Vagina (tissue), 2 donors: Measurements from ENCODE around the gene GAS2L1. TPM values are rescaled to one million over a fixed set of nuclear protein-coding genes. Genes with fewer than 3 reads are reported as not detected.

Source experiments
- DNase-seq, 2 donors: peaks; one replicate each; pipeline ENCODE4 v3.0.0-alpha.2; 2017; ENCODE audit errors: extremely low spot score in 2 of 2
- H3K27ac ChIP-seq: fragments of 200-600 bp; sonication (generic); one replicate; pipeline ENCODE4 v1.5.1; 2019
- H3K27me3 ChIP-seq: fragments of 200-600 bp; sonication (generic); one replicate; pipeline ENCODE4 v1.5.1; 2019
- H3K36me3 ChIP-seq, 2 donors: fragments of 200-600 bp; sonication (generic); one replicate each; pipeline ENCODE4 v1.5.1; 2017 to 2019
- H3K4me1 ChIP-seq: fragments of 200-600 bp; sonication (generic); one replicate; pipeline ENCODE4 v1.5.1; 2019
- H3K4me3 ChIP-seq, 2 donors: fragments of 200-600 bp; sonication (generic); 1 replicate in 1 of 2; 2 replicates in 1 of 2; pipeline ENCODE4 v1.5.1; 2016 to 2019
- H3K9me3 ChIP-seq: fragments of 200-600 bp; sonication (generic); one replicate; pipeline ENCODE4 v1.5.1; 2019
- CTCF ChIP-seq, 3 experiments: fragments of 450-650 bp in 2 of 3; fragments of 200-600 bp in 1 of 3; sonication (generic) in 1 of 3; IDR thresholded peaks; one replicate each; pipeline ENCODE4 v1.5.1; 2017 to 2019; ENCODE audit warnings: antibody characterized with exemption in 3 of 3, mild to moderate bottlenecking in 2 of 3, moderate library complexity in 2 of 3
- POLR2A ChIP-seq, 2 donors: fragments of 450-650 bp; IDR thresholded peaks; one replicate each; pipeline ENCODE4 v1.6.1; 2017; ENCODE audit warnings: antibody characterized with exemption in 2 of 2, mild to moderate bottlenecking in 2 of 2, moderate library complexity in 2 of 2
- POLR2AphosphoS5 ChIP-seq, 2 donors: sonication (generic); formaldehyde crosslinking; IDR thresholded peaks; one replicate each; pipeline ENCODE4 v1.9.0; 2017; ENCODE audit warnings: antibody characterized with exemption in 2 of 2, mild to moderate bottlenecking in 2 of 2, low read depth in 1 of 2; ENCODE audit not compliant: insufficient read depth in 1 of 2
- intact Hi-C: fragments of 100-400 bp; cut with DNase I; formaldehyde crosslinking; loops from one replicate; pipeline ENCODE4 v1.15.1; 2023
- total RNA-seq: library from RNA; depleted of rRNA; stranded (reverse); fragments of >200 nt; gene quantifications from one replicate; pipeline ENCODE4 v1.2.3, GENCODE V29; 2016

Gene GAS2L1
- total RNA-seq, 1 donor from 2014 or later, result 17.4 TPM

GRCh38 chr22:29300467-29300806 is 6.0 kb upstream of the GAS2L1 start:
- TF ChIP-seq POLR2A (IDR thresholded peaks at IDR 0.05) (no peak), POLR2AphosphoS5 (IDR thresholded peaks at IDR 0.05; ENCODE audit: insufficient read depth in 1 of 2, low read depth in 1 of 2) (no peak), CTCF (IDR thresholded peaks at IDR 0.05) (no peak)
- H3K4me3 ChIP-seq, result no peak overlapping the region
- peaks cover 2 to 45% of the 10 kb centered on the region in 2 donors for H3K36me3 ChIP-seq
- H3K9me3 ChIP-seq, result no peaks in the 10 kb centered on the region
- no peaks in the 10 kb centered on the region for H3K4me1 ChIP-seq
- intact Hi-C loops, result loop anchor here (2.0 kb wide), 1 partner anchor 58 kb away; no protein-coding TSS in a partner anchor
- no peak for DNase-seq
- H3K27me3 ChIP-seq, result no peaks in the 10 kb centered on the region
- H3K27ac ChIP-seq, result no peak overlapping the region

GRCh38 chr22:29300807-29301601 is 5.4 kb upstream of the GAS2L1 start:
- Histone ChIP-seq H3K27ac (no peak overlapping the region), H3K27me3 (no peaks in the 10 kb centered on the region), H3K36me3 (peaks cover 2 to 39% of the 10 kb centered on the region in 2 donors), H3K4me1 (no peaks in the 10 kb centered on the region), H3K4me3 (no peak overlapping the region), H3K9me3 (no peaks in the 10 kb centered on the region)
- intact Hi-C loops, result loop anchor here (2.0 kb wide), 1 partner anchor 58 kb away; no protein-coding TSS in a partner anchor
- TF ChIP-seq CTCF (IDR thresholded peaks at IDR 0.05) (no peak), POLR2A (IDR thresholded peaks at IDR 0.05) (no peak), POLR2AphosphoS5 (IDR thresholded peaks at IDR 0.05; ENCODE audit: insufficient read depth in 1 of 2, low read depth in 1 of 2) (no peak)
- no peak for DNase-seq

GRCh38 chr22:29301716-29302401 is 4.6 kb upstream of the GAS2L1 start:
- intact Hi-C loops, result loop anchor here (2.0 kb wide), 1 partner anchor 57 kb away; no protein-coding TSS in a partner anchor
- H3K4me3 ChIP-seq, result no peak overlapping the region
- no peaks in the 10 kb centered on the region for H3K9me3 ChIP-seq
- H3K36me3 ChIP-seq, result peaks cover 2 to 31% of the 10 kb centered on the region in 2 donors
- no peaks in the 10 kb centered on the region for H3K4me1 ChIP-seq
- TF ChIP-seq POLR2A (IDR thresholded peaks at IDR 0.05) (no peak), POLR2AphosphoS5 (IDR thresholded peaks at IDR 0.05; ENCODE audit: insufficient read depth in 1 of 2, low read depth in 1 of 2) (no peak), CTCF (IDR thresholded peaks at IDR 0.05) (no peak)
- no peak for DNase-seq
- no peaks in the 10 kb centered on the region for H3K27me3 ChIP-seq
- H3K27ac ChIP-seq, result no peak overlapping the region

GRCh38 chr22:29302402-29302680 is 4.1 kb upstream of the GAS2L1 start:
- H3K9me3 ChIP-seq, result no peaks in the 10 kb centered on the region
- intact Hi-C loops, result no loop called here
- H3K27me3 ChIP-seq, result no peaks in the 10 kb centered on the region
- H3K36me3 ChIP-seq, result peaks cover 2 to 26% of the 10 kb centered on the region in 2 donors
- no peak for TF ChIP-seq POLR2A (IDR thresholded peaks at IDR 0.05)
- TF ChIP-seq CTCF (IDR thresholded peaks at IDR 0.05), result no peak
- no peak for TF ChIP-seq POLR2AphosphoS5 (IDR thresholded peaks at IDR 0.05; ENCODE audit: insufficient read depth in 1 of 2, low read depth in 1 of 2)
- no peak for DNase-seq
- H3K4me1 ChIP-seq, result no peaks in the 10 kb centered on the region
- no peak overlapping the region for H3K27ac ChIP-seq
- H3K4me3 ChIP-seq, result no peak overlapping the region
